ENCODE data around the gene ATL2.

- TF ChIP-seq CTCF (IDR thresholded peaks at IDR 0.05; ENCODE audit: low read depth, low read length) (no peak), EZH2phosphoT487 (IDR thresholded peaks at IDR 0.05; ENCODE audit: low read depth) (no peak)
Measured at GRCh38 chr2:38362232-38362631, 14.8 kb downstream of the ATL2 start.
